RWPE2 (cell line): Measurements from ENCODE around the gene NOC4L.

ENCODE experiments used
- ATAC-seq: fragments of 200-7000 bp; cut with Tn5 transposase; 3 replicates; pipeline ENCODE4 v1.9.1; 2021; ENCODE audit warnings: low read depth
- DNase-seq: peaks from one replicate; pipeline ENCODE4 v3.0.0-alpha.2; 2020; ENCODE audit warnings: low spot score
- H3K27ac ChIP-seq: fragments of 450-650 bp; 2 replicates; pipeline ENCODE4 v1.5.1; 2017; ENCODE audit warnings: mild to moderate bottlenecking; ENCODE audit not compliant: poor library complexity, severe bottlenecking
- H3K27me3 ChIP-seq: fragments of 250-450 bp; sonication (Bioruptor Pico); 2 replicates; pipeline ENCODE4 v1.5.1; 2021; ENCODE audit warnings: mild to moderate bottlenecking, moderate library complexity; ENCODE audit not compliant: insufficient read depth, poor library complexity, severe bottlenecking
- H3K36me3 ChIP-seq: fragments of 250-450 bp; sonication (Bioruptor Pico); 2 replicates; pipeline ENCODE4 v1.5.1; 2020; ENCODE audit warnings: low read depth, mild to moderate bottlenecking, moderate library complexity
- H3K4me1 ChIP-seq: fragments of 250-450 bp; sonication (Bioruptor Pico); 2 replicates; pipeline ENCODE4 v1.5.1; 2021; ENCODE audit warnings: mild to moderate bottlenecking, moderate library complexity; ENCODE audit not compliant: insufficient read depth, poor library complexity, severe bottlenecking
- H3K4me3 ChIP-seq: fragments of 250-450 bp; sonication (Bioruptor Pico); 2 replicates; pipeline ENCODE4 v1.5.1; 2021; ENCODE audit warnings: mild to moderate bottlenecking, moderate library complexity; ENCODE audit not compliant: severe bottlenecking
- H3K9me3 ChIP-seq: fragments of 250-450 bp; sonication (Bioruptor Pico); 2 replicates; pipeline ENCODE4 v1.5.1; 2021; ENCODE audit warnings: mild to moderate bottlenecking, moderate library complexity; ENCODE audit not compliant: severe bottlenecking
- CTCF ChIP-seq: fragments of 450-650 bp; IDR thresholded peaks from one replicate; pipeline ENCODE4 v1.5.1; 2017; ENCODE audit warnings: mild to moderate bottlenecking, moderate library complexity; ENCODE audit not compliant: poor library complexity, severe bottlenecking

Gene NOC4L

GRCh38 chr12:132115500-132115899 lies 28.8 kb upstream of the NOC4L start:
- no peak for TF ChIP-seq CTCF
- H3K36me3 ChIP-seq = peaks cover 19% of the 10 kb centered on the region
- no peak for ATAC-seq
- no peak for DNase-seq
- no peaks in the 10 kb centered on the region for H3K27me3 ChIP-seq
- no peak overlapping the region for H3K4me3 ChIP-seq
- H3K27ac ChIP-seq = no peak overlapping the region
- H3K4me1 ChIP-seq = no peaks in the 10 kb centered on the region
- H3K9me3 ChIP-seq = no peaks in the 10 kb centered on the region

- H3K4me3 ChIP-seq = no peak overlapping the region
- H3K27me3 ChIP-seq = no peaks in the 10 kb centered on the region
- H3K9me3 ChIP-seq = no peaks in the 10 kb centered on the region
- TF ChIP-seq CTCF = no peak
- ATAC-seq (no peak), DNase-seq (no peak)
- no peak overlapping the region for H3K27ac ChIP-seq
- H3K4me1 ChIP-seq = no peaks in the 10 kb centered on the region
- H3K36me3 ChIP-seq = peaks cover 21% of the 10 kb centered on the region
Measured at GRCh38 chr12:132116709-132117557, 27.3 kb upstream of the NOC4L start.

- DNase-seq = no peak
- H3K4me1 ChIP-seq = no peaks in the 10 kb centered on the region
- H3K27ac ChIP-seq = no peak overlapping the region
- H3K27me3 ChIP-seq = no peaks in the 10 kb centered on the region
- H3K9me3 ChIP-seq = no peaks in the 10 kb centered on the region
- peaks cover 22% of the 10 kb centered on the region for H3K36me3 ChIP-seq
- no peak for TF ChIP-seq CTCF
- peak; percentile 40; the same call in 2 of the 3 replicates for ATAC-seq
- no peak overlapping the region for H3K4me3 ChIP-seq
Measured at GRCh38 chr12:132117558-132117875, 26.7 kb upstream of the NOC4L start.

GRCh38 chr12:132118876-132119275 lies 25.4 kb upstream of the NOC4L start:
- no peak overlapping the region for H3K27ac ChIP-seq
- DNase-seq (no peak), ATAC-seq (no peak)
- no peak for TF ChIP-seq CTCF
- no peaks in the 10 kb centered on the region for H3K9me3 ChIP-seq
- H3K27me3 ChIP-seq = no peaks in the 10 kb centered on the region
- no peaks in the 10 kb centered on the region for H3K4me1 ChIP-seq
- no peak overlapping the region for H3K4me3 ChIP-seq
- H3K36me3 ChIP-seq = peaks cover 21% of the 10 kb centered on the region

GRCh38 chr12:132121283-132121682 lies 23.0 kb upstream of the NOC4L start:
- H3K27me3 ChIP-seq = no peaks in the 10 kb centered on the region
- ATAC-seq = no peak
- H3K9me3 ChIP-seq = no peaks in the 10 kb centered on the region
- no peak for DNase-seq
- H3K36me3 ChIP-seq = peaks cover 24% of the 10 kb centered on the region
- TF ChIP-seq CTCF = no peak
- H3K4me1 ChIP-seq = no peaks in the 10 kb centered on the region
- H3K4me3 ChIP-seq = no peak overlapping the region
- no peak overlapping the region for H3K27ac ChIP-seq
